Right cardiac atrium (tissue), 5 donors: ENCODE data around the gene CSTPP1. TPM values are rescaled to one million over a fixed set of nuclear protein-coding genes. Genes with fewer than 3 reads are reported as not detected.

Experiments
- ATAC-seq, 2 donors: fragments of 200-7000 bp; cut with Tn5 transposase; one replicate each; pipeline versions ENCODE4 v1.8.0 to v1.9.1; 2020; ENCODE audit warnings: moderate library complexity in 2 of 2, mild to moderate bottlenecking in 1 of 2
- DNase-seq, 3 donors: peaks; one replicate each; pipeline ENCODE4 v3.0.0-alpha.2; 2020
- H3K27ac ChIP-seq: one replicate; pipeline ENCODE4 v1.5.1; 2013; ENCODE audit warnings: mild to moderate bottlenecking, low read length, control low read depth, moderate library complexity
- H3K27me3 ChIP-seq: one replicate; pipeline ENCODE4 v1.6.1; 2013; ENCODE audit not compliant: control insufficient read depth, insufficient read depth
- H3K4me1 ChIP-seq: one replicate; pipeline ENCODE4 v1.6.1; 2013; ENCODE audit warnings: low read length; ENCODE audit not compliant: control insufficient read depth, insufficient read depth
- H3K4me3 ChIP-seq: one replicate; pipeline ENCODE4 v1.5.1; 2013; ENCODE audit warnings: low read length, control low read depth
- H3K9me3 ChIP-seq: one replicate; pipeline ENCODE4 v1.6.1; 2013; ENCODE audit warnings: low read length; ENCODE audit not compliant: control insufficient read depth
- WGBS: extraction: QIAGEN DNeasy Blood & Tissue Kit; methylation state at CpG from one replicate; pipeline ENCODE4 v1.1.7; 2013; 5-methylcytosine and 5-hydroxymethylcytosine counted together
- intact Hi-C, 4 donors: fragments of 100-400 bp; cut with DNase I; formaldehyde crosslinking; loops; one replicate each; pipeline versions ENCODE4 v1.11.0 to v1.14.0; 2022 to 2023
- polyA plus RNA-seq: library from polyadenylated mRNA; stranded (reverse); fragments of 200-250 nt; gene quantifications from one replicate; pipeline ENCODE4 v1.2.3, GENCODE V29; 2013
- total RNA-seq, 4 donors: library from RNA; stranded (reverse); fragmentation: NEBNext Ultra II Directional; extraction: Animal tissue kit (Norgen Biotek cat#: 25700); gene quantifications; one replicate each; pipeline ENCODE4 v1.2.1, GENCODE V29; 2021
- donor health status: healthy with polysubstance abuse.
- donor health status: DM: no; HTN: yes; CAD: no.
- donor health status: DM: no; HTN: no; CAD: no.
- donor health status: DM: no; HTN: yes; CAD: no; lungs with severe emphysema.
- donor health status: DM: yes; HTN: yes; CAD: no.

CSTPP1 gene
- total and polyA plus RNA-seq, 5 donors, result 12.7 to 17.5 (median 15.6) TPM

- DNase-seq (no peak), ATAC-seq (no peak)
- H3K27me3 ChIP-seq, result no peaks in the 10 kb centered on the region
- no peaks in the 10 kb centered on the region for H3K9me3 ChIP-seq
- H3K4me1 ChIP-seq, result no peaks in the 10 kb centered on the region
- no peak overlapping the region for H3K27ac ChIP-seq
- intact Hi-C loops, result no loop called here
- no peak overlapping the region for H3K4me3 ChIP-seq
- WGBS, result 99% methylated on average over 3 of the region's 3 CpGs
These were observed 77.5 kb downstream of the CSTPP1 start for GRCh38 chr11:47014097-47014496.

- DNase-seq (no peak), ATAC-seq (no peak)
- no peaks in the 10 kb centered on the region for H3K27me3 ChIP-seq
- intact Hi-C loops, result no loop called here
- H3K27ac ChIP-seq, result no peak overlapping the region
- no peaks in the 10 kb centered on the region for H3K4me1 ChIP-seq
- 95% methylated on average over 1 of the region's 1 CpG for WGBS
- H3K4me3 ChIP-seq, result no peak overlapping the region
- H3K9me3 ChIP-seq, result no peaks in the 10 kb centered on the region
These were observed 82.1 kb downstream of the CSTPP1 start for GRCh38 chr11:47018637-47019036.

- intact Hi-C loops, result no loop called here
- ATAC-seq, result no peak
- Histone ChIP-seq H3K4me3 (no peak overlapping the region), H3K27me3 (no peaks in the 10 kb centered on the region), H3K27ac (no peak overlapping the region), H3K9me3 (no peaks in the 10 kb centered on the region), H3K4me1 (no peaks in the 10 kb centered on the region)
- no peak for DNase-seq
- WGBS, result 78% methylated on average over 2 of the region's 2 CpGs
These were observed 84.4 kb downstream of the CSTPP1 start for GRCh38 chr11:47020793-47021526.

GRCh38 chr11:47021527-47021818 lies 84.9 kb downstream of the CSTPP1 start:
- Histone ChIP-seq H3K9me3 (no peaks in the 10 kb centered on the region), H3K27ac (no peak overlapping the region), H3K4me1 (no peaks in the 10 kb centered on the region), H3K27me3 (no peaks in the 10 kb centered on the region), H3K4me3 (no peak overlapping the region)
- WGBS, result 70% methylated on average over 1 of the region's 1 CpG
- DNase-seq (no peak), ATAC-seq (no peak)
- intact Hi-C loops, result no loop called here

GRCh38 chr11:47021965-47022364 lies 85.4 kb downstream of the CSTPP1 start:
- 95% methylated on average over 1 of the region's 1 CpG for WGBS
- ATAC-seq, result no peak
- intact Hi-C loops, result no loop called here

GRCh38 chr11:47028195-47029093 lies 91.9 kb downstream of the CSTPP1 start:
- 66% methylated on average over 9 of the region's 9 CpGs for WGBS
- Histone ChIP-seq H3K9me3 (no peaks in the 10 kb centered on the region), H3K4me1 (no peaks in the 10 kb centered on the region), H3K4me3 (no peak overlapping the region), H3K27ac (no peak overlapping the region), H3K27me3 (no peaks in the 10 kb centered on the region)
- ATAC-seq (no peak), DNase-seq (no peak)
- intact Hi-C loops, result no loop called here

More at GRCh38 chr11:47021965-47022364, 85.4 kb downstream of the CSTPP1 start:
- DNase-seq, result no peak
- no peaks in the 10 kb centered on the region for H3K4me1 ChIP-seq
- H3K9me3 ChIP-seq, result no peaks in the 10 kb centered on the region
- no peaks in the 10 kb centered on the region for H3K27me3 ChIP-seq
- no peak overlapping the region for H3K4me3 ChIP-seq
- H3K27ac ChIP-seq, result no peak overlapping the region

GRCh38 chr11:47033439-47033838 lies 96.9 kb downstream of the CSTPP1 start:
- intact Hi-C loops, result no loop called here
- WGBS, result 82% methylated on average over 2 of the region's 2 CpGs
- no peak overlapping the region for H3K4me3 ChIP-seq
- no peaks in the 10 kb centered on the region for H3K4me1 ChIP-seq
- no peak for DNase-seq
- H3K27ac ChIP-seq, result no peak overlapping the region
- H3K9me3 ChIP-seq, result no peaks in the 10 kb centered on the region
- no peaks in the 10 kb centered on the region for H3K27me3 ChIP-seq
- no peak for ATAC-seq

- no peaks in the 10 kb centered on the region for H3K27me3 ChIP-seq
- intact Hi-C loops, result no loop called here
- no peak overlapping the region for H3K4me3 ChIP-seq
- DNase-seq (no peak), ATAC-seq (no peak)
- H3K27ac ChIP-seq, result no peak overlapping the region
- H3K4me1 ChIP-seq, result no peaks in the 10 kb centered on the region
- no peaks in the 10 kb centered on the region for H3K9me3 ChIP-seq
These were observed 97.5 kb downstream of the CSTPP1 start for GRCh38 chr11:47034091-47034490.

- Histone ChIP-seq H3K27me3 (no peaks in the 10 kb centered on the region), H3K4me3 (no peak overlapping the region), H3K4me1 (no peaks in the 10 kb centered on the region), H3K9me3 (no peaks in the 10 kb centered on the region), H3K27ac (no peak overlapping the region)
- intact Hi-C loops, result no loop called here
- no peak for DNase-seq
- 91% methylated on average over 5 of the region's 5 CpGs for WGBS
- ATAC-seq, result no peak
These were observed 98.5 kb downstream of the CSTPP1 start for GRCh38 chr11:47035108-47035507.

GRCh38 chr11:47044119-47044518 lies 107.6 kb downstream of the CSTPP1 start:
- intact Hi-C loops, result no loop called here
- Histone ChIP-seq H3K9me3 (no peaks in the 10 kb centered on the region), H3K27ac (no peak overlapping the region), H3K27me3 (no peaks in the 10 kb centered on the region), H3K4me1 (no peaks in the 10 kb centered on the region), H3K4me3 (no peak overlapping the region)
- DNase-seq, result no peak
- no peak for ATAC-seq
- 97% methylated on average over 6 of the region's 6 CpGs for WGBS

GRCh38 chr11:47047972-47048371 lies 111.4 kb downstream of the CSTPP1 start:
- DNase-seq (no peak), ATAC-seq (no peak)
- no peaks in the 10 kb centered on the region for H3K27me3 ChIP-seq
- H3K27ac ChIP-seq, result no peak overlapping the region
- peaks cover 1% of the 10 kb centered on the region for H3K4me1 ChIP-seq
- H3K9me3 ChIP-seq, result no peaks in the 10 kb centered on the region
- intact Hi-C loops, result no loop called here
- WGBS, result 97% methylated on average over 1 of the region's 1 CpG
- no peak overlapping the region for H3K4me3 ChIP-seq
